WTC11 (cell line): ENCODE results near the gene SLC4A11. TPM values are rescaled to one million over a fixed set of nuclear protein-coding genes. Genes with fewer than 3 reads are reported as not detected.
A peak's percentile ranks its signal among the peaks of the same experiment; 100 is the strongest.

Experiments used
- ELF4 ChIP-seq: sonication (generic); formaldehyde crosslinking; IDR thresholded peaks from 2 replicates; pipeline ENCODE4 v1.8.1; 2022; ENCODE audit warnings: low read depth, mild to moderate bottlenecking, moderate library complexity, missing genetic modification reagents
- FOXJ3 ChIP-seq: sonication (generic); formaldehyde crosslinking; IDR thresholded peaks from 2 replicates; pipeline ENCODE4 v1.9.0; 2021; ENCODE audit warnings: missing genetic modification reagents, mild to moderate bottlenecking, borderline replicate concordance
- GTF2I ChIP-seq: fragments of 250-450 bp; sonication (Bioruptor Pico); conservative IDR thresholded peaks from 2 replicates; pipeline ENCODE4 v1.4.0; 2021; ENCODE audit warnings: mild to moderate bottlenecking
- OVOL2 ChIP-seq: fragments of 250-450 bp; sonication (Bioruptor Pico); IDR thresholded peaks from 2 replicates; pipeline ENCODE4 v1.9.0; 2021; ENCODE audit warnings: mild to moderate bottlenecking, borderline replicate concordance
- PRRX2 ChIP-seq: fragments of 250-450 bp; sonication (Bioruptor Pico); IDR thresholded peaks from 2 replicates; pipeline ENCODE4 v1.8.0; 2021; ENCODE audit warnings: mild to moderate bottlenecking
- RELA ChIP-seq: sonication (generic); formaldehyde crosslinking; IDR thresholded peaks from 2 replicates; pipeline ENCODE4 v1.8.1; 2022; ENCODE audit warnings: missing genetic modification reagents, mild to moderate bottlenecking, borderline replicate concordance
- RORB ChIP-seq: fragments of 250-450 bp; sonication (Bioruptor Pico); IDR thresholded peaks from 2 replicates; pipeline ENCODE4 v1.9.0; 2021; ENCODE audit warnings: mild to moderate bottlenecking
- SOX15 ChIP-seq: fragments of 250-450 bp; sonication (Bioruptor Pico); IDR thresholded peaks from 2 replicates; pipeline ENCODE4 v1.9.0; 2021; ENCODE audit warnings: mild to moderate bottlenecking
- TEAD1 ChIP-seq: sonication (generic); formaldehyde crosslinking; IDR thresholded peaks from 2 replicates; pipeline ENCODE4 v1.8.0; 2022; ENCODE audit warnings: mild to moderate bottlenecking, missing genetic modification reagents
- TP53 ChIP-seq: sonication (generic); formaldehyde crosslinking; IDR thresholded peaks from 2 replicates; pipeline ENCODE4 v1.8.1; 2023; ENCODE audit warnings: mild to moderate bottlenecking, missing genetic modification reagents
- ZNF138 ChIP-seq: sonication (generic); formaldehyde crosslinking; conservative IDR thresholded peaks from 2 replicates; pipeline ENCODE4 v1.8.1; 2022; ENCODE audit warnings: mild to moderate bottlenecking, moderate library complexity, missing genetic modification reagents
- ZNF317 ChIP-seq: sonication (generic); formaldehyde crosslinking; IDR thresholded peaks from 2 replicates; pipeline ENCODE4 v1.8.1; 2023; ENCODE audit warnings: low read depth, mild to moderate bottlenecking, moderate library complexity, missing genetic modification reagents, borderline replicate concordance
- ZNF396 ChIP-seq: fragments of 250-450 bp; sonication (Bioruptor Pico); IDR thresholded peaks from 2 replicates; pipeline ENCODE4 v1.8.0; 2021; ENCODE audit warnings: mild to moderate bottlenecking, moderate library complexity, borderline replicate concordance
- total RNA-seq: library from RNA; stranded (reverse); gene quantifications from 3 replicates; pipeline ENCODE4 v1.2.3, GENCODE V29; 2021
- TF ChIP-seq, protein P1 (sequence below): sonication (generic); formaldehyde crosslinking; IDR thresholded peaks from 2 replicates; pipeline ENCODE4 v1.8.1; 2023; ENCODE audit warnings: mild to moderate bottlenecking, missing genetic modification reagents, moderate library complexity
- TF ChIP-seq, protein P2 (sequence below): sonication (generic); formaldehyde crosslinking; IDR thresholded peaks from 2 replicates; pipeline ENCODE4 v1.8.0; 2023; ENCODE audit warnings: missing genetic modification reagents, mild to moderate bottlenecking, borderline replicate concordance
- TF ChIP-seq, protein P3 (sequence below): fragments of 250-450 bp; sonication (Bioruptor Pico); IDR thresholded peaks from 2 replicates; pipeline ENCODE4 v2.1.2; 2022; ENCODE audit warnings: mild to moderate bottlenecking, moderate library complexity
- TF ChIP-seq, protein P4 (sequence below): sonication (generic); formaldehyde crosslinking; IDR thresholded peaks from 2 replicates; pipeline ENCODE4 v1.8.0; 2023; ENCODE audit warnings: missing genetic modification reagents
- TF ChIP-seq, protein P5 (sequence below): sonication (generic); formaldehyde crosslinking; IDR thresholded peaks from 2 replicates; pipeline ENCODE4 v1.8.1; 2023; ENCODE audit warnings: mild to moderate bottlenecking, missing genetic modification reagents
- TF ChIP-seq, protein P6 (sequence below): sonication (generic); formaldehyde crosslinking; IDR thresholded peaks from 2 replicates; pipeline ENCODE4 v1.8.1; 2023; ENCODE audit warnings: mild to moderate bottlenecking, missing genetic modification reagents
- TF ChIP-seq, protein P7 (sequence below): fragments of 250-450 bp; sonication (Bioruptor Pico); IDR thresholded peaks from 2 replicates; pipeline ENCODE4 v1.8.0; 2021; ENCODE audit warnings: mild to moderate bottlenecking
- TF ChIP-seq, protein P8 (sequence below): fragments of 200-600 bp; IDR thresholded peaks from 2 replicates; pipeline ENCODE4 v1.8.0; 2022; ENCODE audit warnings: antibody characterized with exemption
- TF ChIP-seq, protein P9 (sequence below): sonication (generic); formaldehyde crosslinking; IDR thresholded peaks from 2 replicates; pipeline ENCODE4 v1.8.0; 2022; ENCODE audit warnings: mild to moderate bottlenecking, missing genetic modification reagents

SLC4A11 gene
- total RNA-seq, 1 experiment from 2014 or later, result 39.5 TPM

DNA sequence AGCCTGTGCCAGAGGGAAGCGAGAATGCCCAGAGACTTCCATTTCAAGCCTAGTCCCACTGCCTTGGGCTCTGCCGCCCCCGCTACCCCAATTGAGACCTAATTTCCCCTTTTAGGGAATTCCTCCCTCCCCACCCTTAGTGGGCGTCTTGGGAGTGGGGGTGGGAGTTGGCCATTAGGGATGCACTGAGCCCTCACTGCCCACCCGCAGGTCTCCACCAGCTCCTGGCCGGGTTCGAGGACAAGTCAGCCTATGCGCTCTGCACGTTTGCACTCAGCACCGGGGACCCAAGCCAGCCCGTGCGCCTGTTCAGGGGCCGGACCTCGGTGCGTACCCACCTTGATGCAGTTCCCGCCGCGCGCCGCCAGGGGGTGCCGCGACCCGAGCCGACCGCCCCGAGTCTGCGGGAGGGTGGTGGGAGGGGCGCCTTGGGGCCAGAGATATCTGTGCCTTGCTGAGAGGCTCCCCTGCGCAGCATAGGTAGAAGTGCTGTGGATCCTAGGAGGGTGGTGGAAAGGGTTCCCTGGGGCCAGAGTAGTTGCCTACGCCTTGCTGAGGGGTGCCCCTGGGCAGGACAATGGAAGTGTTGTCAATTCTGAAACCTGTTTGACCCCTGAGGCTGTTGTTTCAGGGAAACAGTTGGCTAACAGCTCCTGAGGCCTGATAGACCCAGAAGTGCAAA lies 20.5 kb downstream of the SLC4A11 start (continued):
- TF ChIP-seq, protein P1, sequence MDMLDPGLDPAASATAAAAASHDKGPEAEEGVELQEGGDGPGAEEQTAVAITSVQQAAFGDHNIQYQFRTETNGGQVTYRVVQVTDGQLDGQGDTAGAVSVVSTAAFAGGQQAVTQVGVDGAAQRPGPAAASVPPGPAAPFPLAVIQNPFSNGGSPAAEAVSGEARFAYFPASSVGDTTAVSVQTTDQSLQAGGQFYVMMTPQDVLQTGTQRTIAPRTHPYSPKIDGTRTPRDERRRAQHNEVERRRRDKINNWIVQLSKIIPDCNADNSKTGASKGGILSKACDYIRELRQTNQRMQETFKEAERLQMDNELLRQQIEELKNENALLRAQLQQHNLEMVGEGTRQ (CRISPR knock-in tag), result no peak
- TF ChIP-seq RELA (CRISPR knock-in tag) (no peak), RORB (no peak), FOXJ3 (CRISPR knock-in tag) (no peak), SOX15 (CRISPR knock-in tag) (no peak), ZNF138 (CRISPR knock-in tag) (no peak), TEAD1 (CRISPR knock-in tag) (peak; percentile 59; the same call in 1 of the 2 replicates), PRRX2 (no peak), TP53 (CRISPR knock-in tag) (no peak), ZNF396 (CRISPR knock-in tag) (no peak), ELF4 (CRISPR knock-in tag) (no peak), GTF2I (CRISPR knock-in tag) (no peak), OVOL2 (CRISPR knock-in tag) (no peak), ZNF317 (CRISPR knock-in tag) (no peak)
- TF ChIP-seq, protein P2, sequence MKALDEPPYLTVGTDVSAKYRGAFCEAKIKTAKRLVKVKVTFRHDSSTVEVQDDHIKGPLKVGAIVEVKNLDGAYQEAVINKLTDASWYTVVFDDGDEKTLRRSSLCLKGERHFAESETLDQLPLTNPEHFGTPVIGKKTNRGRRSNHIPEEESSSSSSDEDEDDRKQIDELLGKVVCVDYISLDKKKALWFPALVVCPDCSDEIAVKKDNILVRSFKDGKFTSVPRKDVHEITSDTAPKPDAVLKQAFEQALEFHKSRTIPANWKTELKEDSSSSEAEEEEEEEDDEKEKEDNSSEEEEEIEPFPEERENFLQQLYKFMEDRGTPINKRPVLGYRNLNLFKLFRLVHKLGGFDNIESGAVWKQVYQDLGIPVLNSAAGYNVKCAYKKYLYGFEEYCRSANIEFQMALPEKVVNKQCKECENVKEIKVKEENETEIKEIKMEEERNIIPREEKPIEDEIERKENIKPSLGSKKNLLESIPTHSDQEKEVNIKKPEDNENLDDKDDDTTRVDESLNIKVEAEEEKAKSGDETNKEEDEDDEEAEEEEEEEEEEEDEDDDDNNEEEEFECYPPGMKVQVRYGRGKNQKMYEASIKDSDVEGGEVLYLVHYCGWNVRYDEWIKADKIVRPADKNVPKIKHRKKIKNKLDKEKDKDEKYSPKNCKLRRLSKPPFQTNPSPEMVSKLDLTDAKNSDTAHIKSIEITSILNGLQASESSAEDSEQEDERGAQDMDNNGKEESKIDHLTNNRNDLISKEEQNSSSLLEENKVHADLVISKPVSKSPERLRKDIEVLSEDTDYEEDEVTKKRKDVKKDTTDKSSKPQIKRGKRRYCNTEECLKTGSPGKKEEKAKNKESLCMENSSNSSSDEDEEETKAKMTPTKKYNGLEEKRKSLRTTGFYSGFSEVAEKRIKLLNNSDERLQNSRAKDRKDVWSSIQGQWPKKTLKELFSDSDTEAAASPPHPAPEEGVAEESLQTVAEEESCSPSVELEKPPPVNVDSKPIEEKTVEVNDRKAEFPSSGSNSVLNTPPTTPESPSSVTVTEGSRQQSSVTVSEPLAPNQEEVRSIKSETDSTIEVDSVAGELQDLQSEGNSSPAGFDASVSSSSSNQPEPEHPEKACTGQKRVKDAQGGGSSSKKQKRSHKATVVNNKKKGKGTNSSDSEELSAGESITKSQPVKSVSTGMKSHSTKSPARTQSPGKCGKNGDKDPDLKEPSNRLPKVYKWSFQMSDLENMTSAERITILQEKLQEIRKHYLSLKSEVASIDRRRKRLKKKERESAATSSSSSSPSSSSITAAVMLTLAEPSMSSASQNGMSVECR, result no peak
- TF ChIP-seq, protein P3, sequence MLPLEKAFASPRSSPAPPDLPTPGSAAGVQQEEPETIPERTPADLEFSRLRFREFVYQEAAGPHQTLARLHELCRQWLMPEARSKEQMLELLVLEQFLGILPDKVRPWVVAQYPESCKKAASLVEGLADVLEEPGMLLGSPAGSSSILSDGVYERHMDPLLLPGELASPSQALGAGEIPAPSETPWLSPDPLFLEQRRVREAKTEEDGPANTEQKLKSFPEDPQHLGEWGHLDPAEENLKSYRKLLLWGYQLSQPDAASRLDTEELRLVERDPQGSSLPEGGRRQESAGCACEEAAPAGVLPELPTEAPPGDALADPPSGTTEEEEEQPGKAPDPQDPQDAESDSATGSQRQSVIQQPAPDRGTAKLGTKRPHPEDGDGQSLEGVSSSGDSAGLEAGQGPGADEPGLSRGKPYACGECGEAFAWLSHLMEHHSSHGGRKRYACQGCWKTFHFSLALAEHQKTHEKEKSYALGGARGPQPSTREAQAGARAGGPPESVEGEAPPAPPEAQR (CRISPR knock-in tag), result no peak
- TF ChIP-seq, protein P4, sequence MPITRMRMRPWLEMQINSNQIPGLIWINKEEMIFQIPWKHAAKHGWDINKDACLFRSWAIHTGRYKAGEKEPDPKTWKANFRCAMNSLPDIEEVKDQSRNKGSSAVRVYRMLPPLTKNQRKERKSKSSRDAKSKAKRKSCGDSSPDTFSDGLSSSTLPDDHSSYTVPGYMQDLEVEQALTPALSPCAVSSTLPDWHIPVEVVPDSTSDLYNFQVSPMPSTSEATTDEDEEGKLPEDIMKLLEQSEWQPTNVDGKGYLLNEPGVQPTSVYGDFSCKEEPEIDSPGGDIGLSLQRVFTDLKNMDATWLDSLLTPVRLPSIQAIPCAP (CRISPR knock-in tag), result no peak
- TF ChIP-seq, protein P5, sequence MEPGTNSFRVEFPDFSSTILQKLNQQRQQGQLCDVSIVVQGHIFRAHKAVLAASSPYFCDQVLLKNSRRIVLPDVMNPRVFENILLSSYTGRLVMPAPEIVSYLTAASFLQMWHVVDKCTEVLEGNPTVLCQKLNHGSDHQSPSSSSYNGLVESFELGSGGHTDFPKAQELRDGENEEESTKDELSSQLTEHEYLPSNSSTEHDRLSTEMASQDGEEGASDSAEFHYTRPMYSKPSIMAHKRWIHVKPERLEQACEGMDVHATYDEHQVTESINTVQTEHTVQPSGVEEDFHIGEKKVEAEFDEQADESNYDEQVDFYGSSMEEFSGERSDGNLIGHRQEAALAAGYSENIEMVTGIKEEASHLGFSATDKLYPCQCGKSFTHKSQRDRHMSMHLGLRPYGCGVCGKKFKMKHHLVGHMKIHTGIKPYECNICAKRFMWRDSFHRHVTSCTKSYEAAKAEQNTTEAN, result no peak
- TF ChIP-seq, protein P6, sequence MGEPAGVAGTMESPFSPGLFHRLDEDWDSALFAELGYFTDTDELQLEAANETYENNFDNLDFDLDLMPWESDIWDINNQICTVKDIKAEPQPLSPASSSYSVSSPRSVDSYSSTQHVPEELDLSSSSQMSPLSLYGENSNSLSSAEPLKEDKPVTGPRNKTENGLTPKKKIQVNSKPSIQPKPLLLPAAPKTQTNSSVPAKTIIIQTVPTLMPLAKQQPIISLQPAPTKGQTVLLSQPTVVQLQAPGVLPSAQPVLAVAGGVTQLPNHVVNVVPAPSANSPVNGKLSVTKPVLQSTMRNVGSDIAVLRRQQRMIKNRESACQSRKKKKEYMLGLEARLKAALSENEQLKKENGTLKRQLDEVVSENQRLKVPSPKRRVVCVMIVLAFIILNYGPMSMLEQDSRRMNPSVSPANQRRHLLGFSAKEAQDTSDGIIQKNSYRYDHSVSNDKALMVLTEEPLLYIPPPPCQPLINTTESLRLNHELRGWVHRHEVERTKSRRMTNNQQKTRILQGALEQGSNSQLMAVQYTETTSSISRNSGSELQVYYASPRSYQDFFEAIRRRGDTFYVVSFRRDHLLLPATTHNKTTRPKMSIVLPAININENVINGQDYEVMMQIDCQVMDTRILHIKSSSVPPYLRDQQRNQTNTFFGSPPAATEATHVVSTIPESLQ (CRISPR knock-in tag), result no peak
- TF ChIP-seq, protein P7, sequence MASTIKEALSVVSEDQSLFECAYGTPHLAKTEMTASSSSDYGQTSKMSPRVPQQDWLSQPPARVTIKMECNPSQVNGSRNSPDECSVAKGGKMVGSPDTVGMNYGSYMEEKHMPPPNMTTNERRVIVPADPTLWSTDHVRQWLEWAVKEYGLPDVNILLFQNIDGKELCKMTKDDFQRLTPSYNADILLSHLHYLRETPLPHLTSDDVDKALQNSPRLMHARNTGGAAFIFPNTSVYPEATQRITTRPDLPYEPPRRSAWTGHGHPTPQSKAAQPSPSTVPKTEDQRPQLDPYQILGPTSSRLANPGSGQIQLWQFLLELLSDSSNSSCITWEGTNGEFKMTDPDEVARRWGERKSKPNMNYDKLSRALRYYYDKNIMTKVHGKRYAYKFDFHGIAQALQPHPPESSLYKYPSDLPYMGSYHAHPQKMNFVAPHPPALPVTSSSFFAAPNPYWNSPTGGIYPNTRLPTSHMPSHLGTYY (CRISPR knock-in tag), result no peak
- TF ChIP-seq, protein P8, sequence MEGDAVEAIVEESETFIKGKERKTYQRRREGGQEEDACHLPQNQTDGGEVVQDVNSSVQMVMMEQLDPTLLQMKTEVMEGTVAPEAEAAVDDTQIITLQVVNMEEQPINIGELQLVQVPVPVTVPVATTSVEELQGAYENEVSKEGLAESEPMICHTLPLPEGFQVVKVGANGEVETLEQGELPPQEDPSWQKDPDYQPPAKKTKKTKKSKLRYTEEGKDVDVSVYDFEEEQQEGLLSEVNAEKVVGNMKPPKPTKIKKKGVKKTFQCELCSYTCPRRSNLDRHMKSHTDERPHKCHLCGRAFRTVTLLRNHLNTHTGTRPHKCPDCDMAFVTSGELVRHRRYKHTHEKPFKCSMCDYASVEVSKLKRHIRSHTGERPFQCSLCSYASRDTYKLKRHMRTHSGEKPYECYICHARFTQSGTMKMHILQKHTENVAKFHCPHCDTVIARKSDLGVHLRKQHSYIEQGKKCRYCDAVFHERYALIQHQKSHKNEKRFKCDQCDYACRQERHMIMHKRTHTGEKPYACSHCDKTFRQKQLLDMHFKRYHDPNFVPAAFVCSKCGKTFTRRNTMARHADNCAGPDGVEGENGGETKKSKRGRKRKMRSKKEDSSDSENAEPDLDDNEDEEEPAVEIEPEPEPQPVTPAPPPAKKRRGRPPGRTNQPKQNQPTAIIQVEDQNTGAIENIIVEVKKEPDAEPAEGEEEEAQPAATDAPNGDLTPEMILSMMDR, result peak; percentile 99
- TF ChIP-seq, protein P9, sequence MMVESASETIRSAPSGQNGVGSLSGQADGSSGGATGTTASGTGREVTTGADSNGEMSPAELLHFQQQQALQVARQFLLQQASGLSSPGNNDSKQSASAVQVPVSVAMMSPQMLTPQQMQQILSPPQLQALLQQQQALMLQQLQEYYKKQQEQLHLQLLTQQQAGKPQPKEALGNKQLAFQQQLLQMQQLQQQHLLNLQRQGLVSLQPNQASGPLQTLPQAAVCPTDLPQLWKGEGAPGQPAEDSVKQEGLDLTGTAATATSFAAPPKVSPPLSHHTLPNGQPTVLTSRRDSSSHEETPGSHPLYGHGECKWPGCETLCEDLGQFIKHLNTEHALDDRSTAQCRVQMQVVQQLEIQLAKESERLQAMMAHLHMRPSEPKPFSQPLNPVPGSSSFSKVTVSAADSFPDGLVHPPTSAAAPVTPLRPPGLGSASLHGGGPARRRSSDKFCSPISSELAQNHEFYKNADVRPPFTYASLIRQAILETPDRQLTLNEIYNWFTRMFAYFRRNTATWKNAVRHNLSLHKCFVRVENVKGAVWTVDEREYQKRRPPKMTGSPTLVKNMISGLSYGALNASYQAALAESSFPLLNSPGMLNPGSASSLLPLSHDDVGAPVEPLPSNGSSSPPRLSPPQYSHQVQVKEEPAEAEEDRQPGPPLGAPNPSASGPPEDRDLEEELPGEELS (CRISPR knock-in tag), result no peak
